ENCODE results near the gene SLC25A45.

Gene SLC25A45

DNA sequence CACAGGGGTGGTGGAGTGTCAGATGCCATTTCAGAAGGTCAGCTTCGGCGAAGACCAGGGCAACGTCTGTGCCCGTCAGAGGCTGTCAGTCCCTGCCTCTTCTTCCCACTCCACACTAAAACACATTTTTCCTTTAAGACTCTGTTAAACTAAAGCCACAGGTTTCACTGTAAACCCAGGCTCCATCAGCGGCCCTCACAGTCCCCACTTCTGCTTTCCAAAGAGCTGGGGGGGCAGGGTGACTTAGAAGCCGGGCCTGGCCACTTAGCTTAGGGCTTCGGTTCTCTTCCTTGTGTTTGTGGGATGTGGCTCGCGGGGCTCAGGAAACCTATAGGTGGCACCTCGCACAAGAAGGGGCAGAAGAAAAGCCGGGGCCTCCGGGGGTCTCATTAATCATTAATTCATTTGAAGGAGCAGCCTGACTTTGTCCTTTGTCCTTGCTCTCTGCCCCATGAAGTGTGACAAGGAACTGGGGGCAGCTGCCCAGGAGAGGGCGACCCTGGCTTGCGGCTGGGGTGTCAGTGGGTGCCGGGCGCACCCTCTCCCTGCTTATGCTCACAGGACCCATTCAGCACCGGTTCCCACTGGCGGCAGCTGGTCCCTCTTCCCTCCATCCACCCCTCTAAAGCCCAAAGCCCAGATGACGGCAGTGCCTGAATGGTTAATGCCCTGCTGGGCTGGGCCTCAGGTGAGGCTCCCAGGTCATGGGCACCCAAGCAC is 4.1 kb downstream of the SLC25A45 start:
- Mint-ChIP-seq H3K4me1 (peaks cover 21% of the 10 kb centered on the region), H3K36me3 (no peaks in the 10 kb centered on the region), H3K27ac (peak overlapping the region; percentile 87), H3K27me3 (no peaks in the 10 kb centered on the region), H3K4me3 (peak overlapping the region; percentile 11), H3K9me3 (no peaks in the 10 kb centered on the region)
- DNase-seq (ENCODE audit: low spot score in 2 of 2) (peak; percentile 46 to 48), ATAC-seq (ENCODE audit: low read depth) (peak; percentile 43)

DNA sequence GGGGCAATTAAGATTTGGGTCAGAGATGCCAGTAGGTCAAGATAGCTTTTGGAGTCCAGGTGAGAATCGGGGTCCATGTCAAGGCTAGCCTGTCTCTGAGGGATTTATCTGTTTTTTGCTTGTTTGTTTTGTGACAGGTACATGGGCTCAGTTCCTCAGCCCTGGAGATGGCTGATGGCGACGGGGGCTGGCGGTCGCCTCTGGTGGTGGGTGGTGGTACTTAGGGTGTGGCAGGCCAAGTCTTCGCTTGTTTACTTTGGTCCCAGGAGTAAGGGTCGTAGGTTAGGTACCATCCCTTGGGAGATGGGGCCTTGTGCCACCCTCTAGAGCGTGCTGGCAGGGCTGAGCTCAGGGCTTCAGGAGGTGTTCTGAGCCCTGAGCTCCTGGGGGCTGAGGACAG is 4.7 kb downstream of the SLC25A45 start:
- DNase-seq (ENCODE audit: low spot score in 2 of 2) (no peak), ATAC-seq (ENCODE audit: low read depth) (no peak)
- H3K4me1 Mint-ChIP-seq: peaks cover 17% of the 10 kb centered on the region
- peak overlapping the region; percentile 87 for H3K27ac Mint-ChIP-seq
- H3K4me3 Mint-ChIP-seq: no peak overlapping the region
- H3K36me3 Mint-ChIP-seq: no peaks in the 10 kb centered on the region
- H3K9me3 Mint-ChIP-seq: no peaks in the 10 kb centered on the region
- H3K27me3 Mint-ChIP-seq: no peaks in the 10 kb centered on the region

DNA sequence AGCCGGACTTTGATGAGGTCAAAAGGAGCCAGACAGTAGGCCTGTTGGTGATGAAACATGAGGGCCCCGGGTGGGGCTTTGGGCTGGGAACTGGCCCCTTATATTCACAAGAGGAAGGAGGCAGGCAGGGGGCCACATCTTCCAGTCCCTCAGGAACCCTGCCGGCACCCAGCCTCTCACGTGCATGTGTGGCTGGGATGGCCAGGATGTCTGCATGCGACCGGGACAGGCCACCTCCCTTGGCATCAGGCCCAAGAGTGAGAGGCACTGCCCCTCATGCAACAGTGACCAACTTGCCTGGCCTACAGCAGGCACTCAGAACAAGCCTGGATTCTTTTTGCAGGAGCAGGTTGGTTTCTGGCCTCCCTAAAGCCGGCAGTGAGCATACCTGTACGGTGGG is 5.4 kb downstream of the SLC25A45 start:
- H3K36me3 Mint-ChIP-seq: no peaks in the 10 kb centered on the region
- peaks cover 13% of the 10 kb centered on the region for H3K4me1 Mint-ChIP-seq
- no peak overlapping the region for H3K4me3 Mint-ChIP-seq
- peak overlapping the region; percentile 87 for H3K27ac Mint-ChIP-seq
- ATAC-seq (ENCODE audit: low read depth): no peak
- H3K9me3 Mint-ChIP-seq: no peaks in the 10 kb centered on the region
- no peaks in the 10 kb centered on the region for H3K27me3 Mint-ChIP-seq
- DNase-seq (ENCODE audit: low spot score in 2 of 2): no peak

DNA sequence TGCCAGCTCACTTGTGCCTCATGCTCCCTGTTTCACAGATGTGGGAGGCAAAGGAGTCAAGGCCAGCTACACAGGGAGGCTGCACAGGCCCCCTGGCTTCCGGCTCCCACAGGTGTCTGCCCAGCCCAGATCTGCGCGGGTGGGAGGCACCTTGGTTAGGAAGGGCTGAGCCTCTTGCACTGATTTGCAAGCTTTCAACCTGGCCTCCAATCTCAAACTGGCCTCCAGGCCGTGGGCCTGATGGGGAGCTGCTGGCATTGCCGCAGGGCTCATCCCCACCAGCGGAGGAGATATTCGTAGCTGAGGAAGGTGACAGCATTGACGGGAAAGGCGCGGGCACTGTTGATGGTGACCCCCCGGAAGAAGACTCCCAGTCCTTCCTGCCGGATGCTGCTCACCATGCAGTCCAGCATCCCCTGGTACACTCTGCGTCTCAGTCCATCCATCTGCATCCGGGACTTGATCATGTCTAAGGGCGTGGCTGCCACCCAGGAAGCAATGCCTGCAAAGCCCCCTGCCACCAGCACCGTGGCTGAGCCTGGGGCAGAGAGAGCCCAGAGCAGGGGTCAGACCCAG is 6.2 kb downstream of the SLC25A45 start:
- Mint-ChIP-seq H3K9me3 (no peaks in the 10 kb centered on the region), H3K36me3 (no peaks in the 10 kb centered on the region), H3K27ac (no peak overlapping the region), H3K4me1 (peaks cover 13% of the 10 kb centered on the region), H3K4me3 (no peak overlapping the region), H3K27me3 (no peaks in the 10 kb centered on the region)
- DNase-seq (ENCODE audit: low spot score in 2 of 2) (no peak), ATAC-seq (ENCODE audit: low read depth) (no peak)

DNA sequence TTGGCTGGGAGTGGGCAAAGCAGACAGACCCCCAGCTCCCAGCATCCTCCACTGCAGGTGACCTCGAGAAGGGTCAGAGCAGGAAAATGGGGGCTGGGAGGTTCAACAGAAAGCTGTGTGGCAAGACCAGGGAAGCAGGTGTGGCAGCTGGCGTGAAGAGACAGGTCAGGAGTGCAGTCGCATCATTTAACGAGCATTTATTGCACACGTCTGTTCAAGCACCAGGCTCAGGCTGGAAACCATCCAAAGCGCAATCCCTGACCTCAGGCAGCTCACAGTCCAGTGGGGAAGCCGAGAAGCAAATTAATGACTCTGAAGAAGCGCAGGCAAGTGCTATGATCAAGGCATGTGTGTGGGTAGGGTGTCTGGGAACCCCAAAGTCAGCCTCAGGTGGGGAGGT is 7.4 kb downstream of the SLC25A45 start:
- no peaks in the 10 kb centered on the region for H3K36me3 Mint-ChIP-seq
- ATAC-seq (ENCODE audit: low read depth) (no peak), DNase-seq (ENCODE audit: low spot score in 2 of 2) (no peak)
- H3K27ac Mint-ChIP-seq: peak overlapping the region; percentile 38
- H3K4me3 Mint-ChIP-seq: no peak overlapping the region
- no peaks in the 10 kb centered on the region for H3K27me3 Mint-ChIP-seq
- H3K9me3 Mint-ChIP-seq: no peaks in the 10 kb centered on the region
- peaks cover 13% of the 10 kb centered on the region for H3K4me1 Mint-ChIP-seq

DNA sequence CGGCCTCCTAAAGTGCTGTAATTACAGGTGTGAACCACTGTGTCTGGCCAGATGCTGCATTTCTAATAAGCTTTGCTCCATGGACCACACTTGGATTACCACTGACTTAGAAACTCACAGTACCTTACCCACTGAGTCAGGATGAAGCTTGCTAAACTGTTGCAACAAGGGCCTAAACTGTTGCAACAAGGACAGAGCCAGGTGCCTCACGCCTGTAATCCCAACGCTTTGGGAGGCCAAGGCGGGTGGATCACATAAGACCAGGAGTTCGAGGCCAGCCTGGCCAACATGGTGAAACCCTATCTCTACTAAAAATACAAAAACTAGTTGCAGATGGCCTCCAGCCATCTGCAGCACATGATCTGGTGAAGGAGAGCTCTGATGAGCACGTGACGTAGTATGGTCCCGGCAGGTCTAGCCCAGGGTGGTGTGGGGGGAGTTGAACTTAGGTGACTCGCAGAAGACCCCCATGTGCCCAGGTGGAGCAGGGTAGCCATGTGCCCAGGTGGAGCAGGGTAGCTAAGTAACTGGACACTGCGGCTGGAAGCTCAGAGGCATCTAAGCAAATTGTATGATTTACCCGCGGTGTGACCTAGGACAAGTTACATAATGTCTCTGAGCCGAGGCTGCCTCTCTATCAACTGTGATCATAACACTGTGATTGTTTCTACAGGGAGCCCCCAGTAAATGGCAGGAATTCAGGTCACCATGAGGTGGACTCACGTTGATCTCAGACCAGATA is 8.4 kb downstream of the SLC25A45 start:
- Mint-ChIP-seq H3K36me3 (no peaks in the 10 kb centered on the region), H3K27me3 (no peaks in the 10 kb centered on the region), H3K27ac (no peak overlapping the region), H3K4me1 (peaks cover 13% of the 10 kb centered on the region), H3K9me3 (no peaks in the 10 kb centered on the region), H3K4me3 (no peak overlapping the region)
- DNase-seq (ENCODE audit: low spot score in 2 of 2): no peak
- no peak for ATAC-seq (ENCODE audit: low read depth)

DNA sequence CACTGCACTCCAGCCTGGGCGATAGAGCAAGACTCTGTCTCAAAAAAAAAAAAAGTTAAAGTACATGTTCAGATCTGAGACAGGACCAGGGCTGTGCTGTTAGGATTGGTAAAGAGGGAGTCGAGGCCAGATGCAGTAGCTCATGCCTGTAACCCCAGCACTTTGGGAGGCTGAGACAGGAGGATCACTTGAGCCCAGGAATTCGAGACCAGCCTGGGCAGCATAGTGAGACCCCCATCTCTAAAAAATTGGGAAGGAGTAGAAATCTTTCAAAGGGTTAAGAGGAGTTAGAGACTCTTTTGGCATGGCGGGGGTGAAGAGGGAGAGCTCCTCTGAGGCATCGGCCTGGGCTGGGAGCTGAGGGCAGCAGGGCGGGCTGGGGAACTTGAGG is 11.8 kb downstream of the SLC25A45 start:
- no peak overlapping the region for H3K4me3 Mint-ChIP-seq
- H3K4me1 Mint-ChIP-seq: no peaks in the 10 kb centered on the region
- no peaks in the 10 kb centered on the region for H3K27me3 Mint-ChIP-seq
- no peaks in the 10 kb centered on the region for H3K36me3 Mint-ChIP-seq
- DNase-seq (ENCODE audit: low spot score in 2 of 2): no peak
- no peak overlapping the region for H3K27ac Mint-ChIP-seq
- no peak for ATAC-seq (ENCODE audit: low read depth)
- H3K9me3 Mint-ChIP-seq: no peaks in the 10 kb centered on the region

DNA sequence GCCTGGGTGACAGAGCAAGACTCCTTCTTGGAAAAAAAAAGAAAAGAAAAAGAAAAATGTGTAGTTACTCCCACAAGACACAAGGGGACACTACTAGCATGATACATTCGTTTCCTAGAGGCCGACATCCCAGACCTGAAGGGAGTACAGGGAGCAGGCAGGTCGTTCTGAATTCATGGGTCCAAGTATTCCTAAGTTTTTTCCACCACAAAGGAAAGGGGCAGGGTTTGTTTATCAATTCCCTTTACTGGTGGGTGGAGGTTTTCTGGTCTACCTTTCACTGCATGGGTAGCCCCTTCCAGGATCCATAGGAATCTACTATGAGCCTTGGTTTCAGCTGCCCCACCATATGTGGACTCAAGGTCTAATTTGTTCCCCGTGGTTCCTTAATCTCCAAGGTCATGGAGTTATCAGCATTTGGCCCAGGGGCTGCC is 16.1 kb downstream of the SLC25A45 start:
- H3K27ac Mint-ChIP-seq: no peak overlapping the region

DNA sequence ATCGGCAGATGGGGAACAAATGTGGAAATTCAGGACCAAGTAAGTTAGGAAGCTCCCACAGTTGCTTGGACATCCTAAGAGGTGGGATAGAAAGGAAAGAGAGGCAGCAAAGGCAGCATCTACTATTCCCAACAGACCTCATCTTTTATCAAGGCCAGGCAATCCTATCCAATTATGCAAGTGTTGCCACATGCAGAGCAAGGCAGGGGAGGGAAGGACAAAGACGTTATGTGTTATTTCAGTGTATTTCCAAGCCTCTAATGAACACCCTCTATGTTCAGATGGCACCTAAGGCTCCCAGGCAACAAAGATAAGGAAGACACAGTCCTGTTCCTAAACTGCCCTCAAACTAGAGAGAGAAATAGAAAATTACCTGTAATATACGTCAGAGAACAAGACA is 18.7 kb downstream of the SLC25A45 start:
- H3K4me3 Mint-ChIP-seq: no peak overlapping the region
- no peaks in the 10 kb centered on the region for H3K36me3 Mint-ChIP-seq
- H3K9me3 Mint-ChIP-seq: no peaks in the 10 kb centered on the region
- H3K27ac Mint-ChIP-seq: peak overlapping the region; percentile 97
- peaks cover 13% of the 10 kb centered on the region for H3K4me1 Mint-ChIP-seq
- DNase-seq (ENCODE audit: low spot score in 2 of 2) (no peak), ATAC-seq (ENCODE audit: low read depth) (no peak)
- H3K27me3 Mint-ChIP-seq: no peaks in the 10 kb centered on the region

More for the DNA sequence above, 16.1 kb downstream of the SLC25A45 start:
- H3K4me1 Mint-ChIP-seq: peaks cover 13% of the 10 kb centered on the region
- H3K36me3 Mint-ChIP-seq: no peaks in the 10 kb centered on the region
- H3K9me3 Mint-ChIP-seq: no peaks in the 10 kb centered on the region
- ATAC-seq (ENCODE audit: low read depth): peak; percentile 13
- peak in 1 of 2 donors; percentile 35 for DNase-seq (ENCODE audit: low spot score in 2 of 2)
- no peaks in the 10 kb centered on the region for H3K27me3 Mint-ChIP-seq
- H3K4me3 Mint-ChIP-seq: no peak overlapping the region

DNA sequence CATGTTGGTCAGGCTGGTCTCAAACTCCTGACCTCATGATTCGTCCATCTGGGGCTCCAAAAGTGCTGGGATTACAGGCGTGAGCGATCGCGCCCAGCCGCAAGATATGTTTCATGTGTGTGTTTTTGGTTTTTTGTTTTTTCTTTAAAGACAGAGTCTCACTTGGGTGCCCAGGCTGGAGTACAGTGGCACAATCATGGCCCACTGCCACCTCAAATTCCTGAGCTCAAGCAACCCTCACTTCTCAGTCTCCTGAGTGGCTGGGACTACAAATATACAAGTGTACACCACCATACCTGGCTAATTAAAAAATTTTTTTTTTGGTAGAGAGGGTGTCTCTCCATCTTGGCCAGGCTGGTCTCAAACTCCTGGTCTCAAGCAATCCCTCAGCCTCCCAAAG is 19.5 kb downstream of the SLC25A45 start:
- Mint-ChIP-seq H3K36me3 (no peaks in the 10 kb centered on the region), H3K4me3 (peak overlapping the region; percentile 77)

DNA sequence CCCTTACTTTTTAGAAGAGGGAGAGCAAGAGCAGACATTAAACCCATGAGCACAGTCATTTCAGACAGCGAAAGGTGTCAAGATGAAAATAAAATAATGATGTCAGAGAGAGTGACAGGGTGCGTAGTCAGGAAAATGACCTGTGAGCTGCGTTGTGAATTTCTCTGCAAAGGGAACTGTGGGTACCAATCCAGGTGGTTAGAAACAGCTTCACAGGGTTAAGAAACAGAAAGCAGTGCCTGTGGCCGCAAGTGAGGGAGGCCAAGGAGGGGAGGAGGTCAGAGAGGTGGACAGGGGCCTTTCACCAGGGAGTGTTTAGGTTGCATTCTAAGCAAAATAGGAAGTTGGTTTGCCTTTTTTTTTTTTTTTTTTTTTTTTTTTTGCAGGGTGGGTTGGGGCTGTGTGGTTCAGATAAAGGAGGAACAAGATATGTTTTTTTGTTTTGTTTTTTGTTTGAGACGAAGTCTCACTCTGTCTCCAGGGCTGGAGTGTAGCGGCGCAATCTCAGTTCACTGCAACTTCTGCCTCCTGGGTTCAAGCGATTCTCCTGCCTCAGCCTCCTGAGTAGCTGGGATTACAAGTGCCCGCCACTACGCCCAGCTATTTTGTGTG is 20.0 kb downstream of the SLC25A45 start:
- H3K27ac Mint-ChIP-seq: peak overlapping the region; percentile 97
- no peaks in the 10 kb centered on the region for H3K36me3 Mint-ChIP-seq
- H3K4me1 Mint-ChIP-seq: peaks cover 16% of the 10 kb centered on the region
- DNase-seq (ENCODE audit: low spot score in 2 of 2) (peak; percentile 47 to 52), ATAC-seq (ENCODE audit: low read depth) (peak; percentile 84)
- peak overlapping the region; percentile 77 for H3K4me3 Mint-ChIP-seq
- no peaks in the 10 kb centered on the region for H3K27me3 Mint-ChIP-seq
- no peaks in the 10 kb centered on the region for H3K9me3 Mint-ChIP-seq

More for the DNA sequence above, 19.5 kb downstream of the SLC25A45 start:
- ATAC-seq (ENCODE audit: low read depth) (no peak), DNase-seq (ENCODE audit: low spot score in 2 of 2) (no peak)
- Mint-ChIP-seq H3K4me1 (peaks cover 15% of the 10 kb centered on the region), H3K27me3 (no peaks in the 10 kb centered on the region), H3K27ac (peak overlapping the region; percentile 97), H3K9me3 (no peaks in the 10 kb centered on the region)

DNA sequence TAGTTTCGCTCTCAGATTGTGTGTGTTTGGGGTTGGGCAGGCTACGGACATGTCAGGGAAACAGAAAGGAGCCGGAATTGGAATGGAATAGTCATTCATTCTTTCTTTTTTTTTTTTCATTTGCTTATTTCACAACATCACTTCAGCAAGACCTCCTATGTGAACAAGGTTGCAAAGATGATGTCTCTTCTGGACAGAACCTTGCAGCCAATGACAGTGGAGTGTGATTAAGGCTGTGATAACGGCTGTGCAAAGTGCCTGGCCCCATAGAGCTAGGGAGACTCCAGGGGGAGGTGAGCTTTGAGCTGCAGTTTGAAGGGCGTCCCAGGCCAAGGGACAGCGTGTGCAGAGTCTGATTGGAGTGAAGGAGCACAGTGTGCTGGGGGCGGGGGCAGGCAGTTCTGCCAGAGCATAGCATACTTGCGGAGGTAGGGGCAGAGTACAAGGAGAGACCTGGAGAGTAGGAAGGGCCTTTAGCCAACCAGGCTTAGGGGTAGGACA is 24.5 kb downstream of the SLC25A45 start:
- Mint-ChIP-seq H3K9me3 (no peaks in the 10 kb centered on the region), H3K36me3 (no peaks in the 10 kb centered on the region), H3K27ac (no peak overlapping the region), H3K4me3 (no peak overlapping the region), H3K27me3 (no peaks in the 10 kb centered on the region), H3K4me1 (peaks cover 25% of the 10 kb centered on the region)
- DNase-seq (ENCODE audit: low spot score in 2 of 2) (no peak), ATAC-seq (ENCODE audit: low read depth) (no peak)

DNA sequence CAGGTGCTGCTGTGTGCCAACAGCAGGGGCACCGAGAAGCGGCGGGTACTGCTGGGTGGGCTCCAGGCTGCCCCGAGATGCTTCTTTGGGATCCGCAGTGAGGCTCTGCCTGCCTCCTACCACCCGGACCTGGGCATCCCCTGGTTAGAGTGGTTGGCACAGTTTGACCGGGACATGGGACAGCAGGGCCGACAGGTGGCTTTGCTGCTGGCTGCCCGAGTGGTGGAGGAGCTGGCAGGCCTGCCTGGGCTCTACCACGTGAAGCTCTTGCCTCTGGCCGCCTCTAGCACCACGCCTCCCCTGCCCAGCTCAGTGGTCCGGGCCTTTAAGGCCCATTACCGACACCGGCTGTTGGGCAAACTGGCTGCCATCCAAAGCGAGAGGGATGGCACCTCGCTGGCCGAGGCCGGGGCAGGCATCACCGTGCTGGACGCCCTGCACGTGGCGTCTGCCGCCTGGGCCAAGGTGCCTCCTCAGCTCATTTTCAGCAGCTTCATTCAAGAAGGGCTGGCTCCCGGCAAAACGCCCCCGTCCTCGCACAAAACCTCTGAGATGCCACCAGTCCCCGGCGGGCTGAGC is 26.0 kb downstream of the SLC25A45 start:
- no peak for DNase-seq (ENCODE audit: low spot score in 2 of 2)
- Mint-ChIP-seq H3K27ac (no peak overlapping the region), H3K4me3 (peak overlapping the region; percentile 100), H3K9me3 (no peaks in the 10 kb centered on the region), H3K36me3 (peaks cover 7% of the 10 kb centered on the region), H3K4me1 (peaks cover 18% of the 10 kb centered on the region), H3K27me3 (no peaks in the 10 kb centered on the region)
- ATAC-seq (ENCODE audit: low read depth): no peak
